Mesenchymal stem cell (in vitro differentiated cells and primary cell): ENCODE results near the gene ADAMTSL1.

Source experiments
- DNase-seq: peaks from one replicate; pipeline ENCODE4 v3.0.0-alpha.2; 2013
- H2AFZ ChIP-seq: one replicate; pipeline ENCODE4 v1.6.1; 2013; ENCODE audit warnings: low read depth, mild to moderate bottlenecking, control low read depth, inconsistent platforms, low read length, moderate library complexity
- H2AK5ac ChIP-seq: 2 replicates; pipeline ENCODE4 v1.6.1; 2013; ENCODE audit warnings: low read length, moderate library complexity, mild to moderate bottlenecking, inconsistent platforms; ENCODE audit not compliant: severe bottlenecking
- H2BK120ac ChIP-seq: one replicate; pipeline ENCODE4 v1.6.1; 2013; ENCODE audit warnings: low read depth, mild to moderate bottlenecking, inconsistent platforms, low read length, moderate library complexity
- H2BK12ac ChIP-seq, 2 experiments: one replicate each; pipeline ENCODE4 v1.6.1; 2013; ENCODE audit warnings: inconsistent platforms in 2 of 2, low read length in 2 of 2, mild to moderate bottlenecking in 2 of 2, moderate library complexity in 2 of 2, control low read depth in 1 of 2
- H2BK15ac ChIP-seq: one replicate; pipeline ENCODE4 v1.6.1; 2013; ENCODE audit warnings: mild to moderate bottlenecking, low read depth, inconsistent platforms; ENCODE audit not compliant: poor library complexity, severe bottlenecking
- H2BK5ac ChIP-seq: 2 replicates; pipeline ENCODE4 v1.6.1; 2013; ENCODE audit warnings: low read depth, mild to moderate bottlenecking, low read length, control low read depth, inconsistent platforms; ENCODE audit not compliant: poor library complexity, severe bottlenecking
- H3K14ac ChIP-seq, 2 experiments: one replicate each; pipeline ENCODE4 v1.6.1; 2013; ENCODE audit warnings: inconsistent platforms in 2 of 2, low read length in 2 of 2, control low read depth in 1 of 2, mild to moderate bottlenecking in 1 of 2, moderate library complexity in 1 of 2
- H3K18ac ChIP-seq, 2 experiments: one replicate each; pipeline ENCODE4 v1.6.1; 2013; ENCODE audit warnings: inconsistent platforms in 2 of 2, low read length in 2 of 2, control low read depth in 1 of 2, low read depth in 1 of 2, mild to moderate bottlenecking in 1 of 2
- H3K23ac ChIP-seq, 2 experiments: one replicate each; pipeline ENCODE4 v1.6.1; 2013; ENCODE audit warnings: inconsistent platforms in 2 of 2, low read length in 2 of 2, mild to moderate bottlenecking in 2 of 2, moderate library complexity in 2 of 2, control low read depth in 1 of 2
- H3K27ac ChIP-seq: 2 replicates; pipeline ENCODE4 v1.5.1; 2013; ENCODE audit warnings: mild to moderate bottlenecking, moderate library complexity, low read length, control low read depth, inconsistent platforms; ENCODE audit not compliant: poor library complexity, severe bottlenecking
- H3K27me3 ChIP-seq, 2 experiments: 2 replicates each; pipeline versions ENCODE4 v1.6.1 to v1.7.0; 2013; ENCODE audit warnings: low read length in 2 of 2, mild to moderate bottlenecking in 2 of 2, moderate library complexity in 2 of 2, control low read depth in 1 of 2, inconsistent platforms in 1 of 2; ENCODE audit not compliant: control insufficient read depth in 1 of 2, insufficient read depth in 1 of 2
- H3K36me3 ChIP-seq, 2 experiments: 2 replicates each; pipeline versions ENCODE4 v1.6.1 to v1.7.0; 2013; ENCODE audit warnings: low read length in 2 of 2, control low read depth in 1 of 2, inconsistent platforms in 1 of 2, low read depth in 1 of 2, mild to moderate bottlenecking in 1 of 2; ENCODE audit not compliant: insufficient read depth in 2 of 2, control insufficient read depth in 1 of 2
- H3K4ac ChIP-seq, 2 experiments: one replicate each; pipeline ENCODE4 v1.6.1; 2013; ENCODE audit warnings: inconsistent platforms in 2 of 2, low read length in 2 of 2, mild to moderate bottlenecking in 2 of 2, moderate library complexity in 2 of 2, control low read depth in 1 of 2, low read depth in 1 of 2
- H3K4me1 ChIP-seq: 2 replicates; pipeline ENCODE4 v1.6.1; 2013; ENCODE audit warnings: low read depth, low read length, control low read depth; ENCODE audit not compliant: control insufficient read depth, insufficient read depth
- H3K4me2 ChIP-seq: 2 replicates; pipeline ENCODE4 v1.6.1; 2013; ENCODE audit warnings: low read length, mild to moderate bottlenecking, inconsistent platforms; ENCODE audit not compliant: poor library complexity, severe bottlenecking
- H3K4me3 ChIP-seq, 2 experiments: 2 replicates each; pipeline versions ENCODE4 v1.5.1 to v1.7.0; 2013; ENCODE audit warnings: low read length in 2 of 2, mild to moderate bottlenecking in 2 of 2, control low read depth in 1 of 2, low read depth in 1 of 2; ENCODE audit not compliant: insufficient read depth in 1 of 2
- H3K79me1 ChIP-seq: replicated peaks from 2 replicates; pipeline ENCODE4 v1.6.1; 2013; ENCODE audit warnings: mild to moderate bottlenecking, control low read depth, low read length, inconsistent platforms; ENCODE audit not compliant: poor library complexity, severe bottlenecking
- H3K9ac ChIP-seq: 2 replicates; pipeline ENCODE4 v1.7.0; 2013; ENCODE audit warnings: mild to moderate bottlenecking, low read length, moderate library complexity
- H3K9me3 ChIP-seq: 2 replicates; pipeline ENCODE4 v1.7.0; 2013; ENCODE audit warnings: mild to moderate bottlenecking, low read length; ENCODE audit not compliant: control insufficient read depth
- H4K8ac ChIP-seq: one replicate; pipeline ENCODE4 v1.6.1; 2013; ENCODE audit warnings: inconsistent platforms, mild to moderate bottlenecking, low read length, moderate library complexity
- H4K91ac ChIP-seq: one replicate; pipeline ENCODE4 v1.6.1; 2013; ENCODE audit warnings: mild to moderate bottlenecking, low read length, inconsistent platforms
- WGBS: methylation state at CpG from one replicate; pipeline ENCODE4 v1.1.7; 2013; ENCODE audit warnings: mixed read lengths; 5-methylcytosine and 5-hydroxymethylcytosine counted together

The ADAMTSL1 gene

GRCh38 chr9:18580151-18580550 is 106.2 kb downstream of the ADAMTSL1 start:
- DNase-seq, result no peak
- Histone ChIP-seq H3K4ac (no peak overlapping the region), H2BK120ac (no peak overlapping the region), H2BK12ac (no peak overlapping the region), H2BK5ac (no peak overlapping the region), H3K4me2 (no peak overlapping the region), H3K9me3 (no peaks in the 10 kb centered on the region), H3K23ac (no peak overlapping the region), H2AK5ac (no peak overlapping the region), H3K27me3 (no peaks in the 10 kb centered on the region), H3K79me1 (peaks cover 3% of the 10 kb centered on the region), H3K18ac (no peak overlapping the region), H3K4me3 (no peak overlapping the region), H2AFZ (no peak overlapping the region), H3K36me3 (peaks cover 3 to 82% of the 10 kb centered on the region in 2 experiments), H4K8ac (no peak overlapping the region), H3K9ac (no peak overlapping the region), H3K27ac (no peak overlapping the region), H4K91ac (no peak overlapping the region), H3K14ac (no peak overlapping the region), H3K4me1 (no peaks in the 10 kb centered on the region), H2BK15ac (no peak overlapping the region)
- WGBS, result no CpG with 5 or more reads among the region's 1 CpG

GRCh38 chr9:18585996-18586395 is 112.0 kb downstream of the ADAMTSL1 start:
- Histone ChIP-seq H3K9ac (no peak overlapping the region), H2AFZ (no peak overlapping the region), H3K27me3 (no peaks in the 10 kb centered on the region), H2BK120ac (no peak overlapping the region), H2BK15ac (no peak overlapping the region), H2BK12ac (no peak overlapping the region), H3K23ac (no peak overlapping the region), H3K9me3 (peaks cover 15% of the 10 kb centered on the region), H3K4me2 (no peak overlapping the region), H3K4ac (no peak overlapping the region), H3K18ac (no peak overlapping the region), H3K4me3 (no peak overlapping the region), H2AK5ac (no peak overlapping the region), H4K8ac (no peak overlapping the region), H3K27ac (no peak overlapping the region), H4K91ac (no peak overlapping the region), H3K79me1 (no peaks in the 10 kb centered on the region), H3K4me1 (no peaks in the 10 kb centered on the region), H2BK5ac (no peak overlapping the region), H3K14ac (no peak overlapping the region), H3K36me3 (peaks cover 3 to 84% of the 10 kb centered on the region in 2 experiments)
- no peak for DNase-seq

- no peak overlapping the region for H2AFZ ChIP-seq
- no peak overlapping the region for H3K4me2 ChIP-seq
- peaks cover 3 to 83% of the 10 kb centered on the region in 2 experiments for H3K36me3 ChIP-seq
- peaks cover 28% of the 10 kb centered on the region for H3K9me3 ChIP-seq
- no peak overlapping the region for H2BK120ac ChIP-seq
- no peak overlapping the region for H4K8ac ChIP-seq
- no peaks in the 10 kb centered on the region for H3K79me1 ChIP-seq
- no peak for DNase-seq
- no peak overlapping the region for H2BK12ac ChIP-seq
- no peaks in the 10 kb centered on the region for H3K27me3 ChIP-seq
- no peak overlapping the region for H2BK15ac ChIP-seq
- H2BK5ac ChIP-seq, result no peak overlapping the region
- no peak overlapping the region for H4K91ac ChIP-seq
- H3K9ac ChIP-seq, result no peak overlapping the region
- no peak overlapping the region for H2AK5ac ChIP-seq
- H3K23ac ChIP-seq, result no peak overlapping the region
- no CpG with 5 or more reads among the region's 2 CpGs for WGBS
- H3K27ac ChIP-seq, result no peak overlapping the region
- H3K14ac ChIP-seq, result no peak overlapping the region
- no peak overlapping the region for H3K4me3 ChIP-seq
- H3K4ac ChIP-seq, result no peak overlapping the region
- H3K18ac ChIP-seq, result no peak overlapping the region
- no peaks in the 10 kb centered on the region for H3K4me1 ChIP-seq
Observed at GRCh38 chr9:18588002-18588401, 114.0 kb downstream of the ADAMTSL1 start.

- Histone ChIP-seq H3K4me2 (no peak overlapping the region), H2BK5ac (no peak overlapping the region), H4K91ac (no peak overlapping the region), H3K14ac (no peak overlapping the region), H3K18ac (no peak overlapping the region), H2BK120ac (no peak overlapping the region), H3K4me1 (no peaks in the 10 kb centered on the region), H2BK15ac (no peak overlapping the region), H3K9ac (no peak overlapping the region), H3K79me1 (peaks cover 4% of the 10 kb centered on the region), H2AK5ac (no peak overlapping the region), H4K8ac (no peak overlapping the region), H3K27me3 (no peaks in the 10 kb centered on the region), H3K4me3 (no peak overlapping the region), H3K9me3 (peaks cover 28% of the 10 kb centered on the region), H3K4ac (no peak overlapping the region), H3K36me3 (peaks cover 0 to 62% of the 10 kb centered on the region in 2 experiments), H3K23ac (no peak overlapping the region), H2BK12ac (no peak overlapping the region), H2AFZ (no peak overlapping the region), H3K27ac (no peak overlapping the region)
- DNase-seq, result no peak
- no CpG with 5 or more reads among the region's 2 CpGs for WGBS
Observed at GRCh38 chr9:18591261-18591660, 117.3 kb downstream of the ADAMTSL1 start.
